GM23248 (cell line): Measurements from ENCODE around the gene PROM2. TPM values are rescaled to one million over a fixed set of nuclear protein-coding genes. Genes with fewer than 3 reads are reported as not detected.

Experiments
- DNase-seq: peaks from one replicate; pipeline ENCODE4 v3.0.0-alpha.2; 2015
- H2AFZ ChIP-seq: fragments of 200-600 bp; sonication (generic); 2 replicates; pipeline ENCODE4 v1.6.1; 2016; ENCODE audit warnings: antibody characterized with exemption
- H3F3A ChIP-seq: fragments of 200-600 bp; sonication (generic); 2 replicates; pipeline ENCODE4 v1.6.1; 2016; ENCODE audit warnings: mild to moderate bottlenecking, antibody characterized with exemption, mixed run types; ENCODE audit not compliant: insufficient read depth
- H3K27ac ChIP-seq: fragments of 200-600 bp; sonication (generic); 2 replicates; pipeline ENCODE4 v1.5.1; 2016; ENCODE audit warnings: mild to moderate bottlenecking
- H3K27me3 ChIP-seq: fragments of 200-600 bp; sonication (generic); replicated peaks from 2 replicates; pipeline ENCODE4 v1.6.1; 2016; ENCODE audit warnings: mild to moderate bottlenecking; ENCODE audit not compliant: insufficient read depth
- H3K36me3 ChIP-seq: fragments of 200-600 bp; sonication (generic); 2 replicates; pipeline ENCODE4 v1.6.1; 2016; ENCODE audit warnings: low read depth, mild to moderate bottlenecking
- H3K4me1 ChIP-seq: fragments of 200-600 bp; sonication (generic); 2 replicates; pipeline ENCODE4 v1.6.1; 2016; ENCODE audit warnings: mild to moderate bottlenecking; ENCODE audit not compliant: insufficient read depth
- H3K4me2 ChIP-seq: fragments of 200-600 bp; sonication (generic); one replicate; pipeline ENCODE4 v1.6.1; 2016; ENCODE audit warnings: mild to moderate bottlenecking; ENCODE audit not compliant: unreplicated experiment
- H3K4me3 ChIP-seq: fragments of 200-600 bp; sonication (generic); 2 replicates; pipeline ENCODE4 v1.5.1; 2016; ENCODE audit warnings: mild to moderate bottlenecking
- H3K79me2 ChIP-seq: fragments of 200-600 bp; sonication (generic); 2 replicates; pipeline ENCODE4 v1.6.1; 2016; ENCODE audit warnings: mild to moderate bottlenecking; ENCODE audit not compliant: insufficient read depth
- H3K9ac ChIP-seq: fragments of 200-600 bp; sonication (generic); 2 replicates; pipeline ENCODE4 v1.6.1; 2016; ENCODE audit warnings: mild to moderate bottlenecking
- H3K9me2 ChIP-seq: fragments of 200-600 bp; sonication (generic); 2 replicates; pipeline ENCODE4 v1.6.1; 2016; ENCODE audit warnings: mixed run types, mild to moderate bottlenecking, moderate library complexity; ENCODE audit not compliant: insufficient read depth
- H3K9me3 ChIP-seq: fragments of 200-600 bp; sonication (generic); one replicate; pipeline ENCODE4 v1.6.1; 2017; ENCODE audit warnings: low read depth
- H4K20me1 ChIP-seq: fragments of 200-600 bp; sonication (generic); 2 replicates; pipeline ENCODE4 v1.6.0; 2016; ENCODE audit not compliant: insufficient read depth
- EZH2 ChIP-seq: fragments of 200-600 bp; sonication (generic); IDR thresholded peaks from 2 replicates; pipeline ENCODE4 v1.6.1; 2018; ENCODE audit warnings: antibody characterized with exemption, mild to moderate bottlenecking; ENCODE audit not compliant: insufficient read depth, poor library complexity, severe bottlenecking
- EZH2phosphoT487 ChIP-seq: fragments of 200-600 bp; sonication (generic); IDR thresholded peaks from 2 replicates; pipeline ENCODE4 v1.6.1; 2018; ENCODE audit warnings: antibody characterized with exemption, moderate library complexity, mild to moderate bottlenecking, low read depth; ENCODE audit not compliant: insufficient read depth
- WGBS, 2 experiments: methylation state at CpG; one replicate each; pipeline ENCODE4 v1.1.6; 2015 to 2017; ENCODE audit warnings: low lambda C conversion rate in 2 of 2, low coverage in 1 of 2; ENCODE audit errors: missing lambda C conversion rate in 2 of 2; 5-methylcytosine and 5-hydroxymethylcytosine counted together
- in situ Hi-C: fragments of 300-500 bp; cut with MboI; formaldehyde crosslinking; loops from 2 replicates; pipeline ENCODE4 v1.15.0; 2020
- polyA plus RNA-seq: library from polyadenylated mRNA; unstranded; fragments of >200 nt; fragmentation: Nextera tagmentation; extraction: Ambion mirVana; gene quantifications from 2 replicates; pipeline ENCODE4 v1.2.1, GENCODE V29; 2016
- total RNA-seq: library from RNA; depleted of rRNA; stranded (reverse); fragments of >200 nt; shearing (Covaris generic); gene quantifications from 2 replicates; pipeline ENCODE4 v1.2.3, GENCODE V29; 2014

Gene PROM2
- total and polyA plus RNA-seq, 2 experiments from 2014 or later, result 0.22 to 0.25 TPM

GRCh38 chr2:95292623-95293260 lies 18.5 kb downstream of the PROM2 start:
- Histone ChIP-seq H3K9me2 (no peaks in the 10 kb centered on the region), H3K4me3 (no peak overlapping the region), H4K20me1 (no peaks in the 10 kb centered on the region), H3F3A (no peaks in the 10 kb centered on the region), H3K27ac (no peak overlapping the region), H3K4me2 (no peak overlapping the region), H3K79me2 (no peaks in the 10 kb centered on the region), H3K9me3 (no peaks in the 10 kb centered on the region), H3K27me3 (peaks cover 15% of the 10 kb centered on the region; the same call in 1 of the 2 replicates), H3K36me3 (no peaks in the 10 kb centered on the region), H2AFZ (no peak overlapping the region), H3K4me1 (no peaks in the 10 kb centered on the region), H3K9ac (no peak overlapping the region)
- WGBS, 2 experiments, result 67 to 74% methylated on average over 9 of the region's 9 CpGs
- peak; percentile 54 for DNase-seq
- no peak for TF ChIP-seq EZH2phosphoT487
- in situ Hi-C loops, result no loop called here

- WGBS, 2 experiments, result 70 to 73% methylated on average over 19 of the region's 19 CpGs
Observed at GRCh38 chr2:95294579-95295250, 20.5 kb downstream of the PROM2 start.

DNA sequence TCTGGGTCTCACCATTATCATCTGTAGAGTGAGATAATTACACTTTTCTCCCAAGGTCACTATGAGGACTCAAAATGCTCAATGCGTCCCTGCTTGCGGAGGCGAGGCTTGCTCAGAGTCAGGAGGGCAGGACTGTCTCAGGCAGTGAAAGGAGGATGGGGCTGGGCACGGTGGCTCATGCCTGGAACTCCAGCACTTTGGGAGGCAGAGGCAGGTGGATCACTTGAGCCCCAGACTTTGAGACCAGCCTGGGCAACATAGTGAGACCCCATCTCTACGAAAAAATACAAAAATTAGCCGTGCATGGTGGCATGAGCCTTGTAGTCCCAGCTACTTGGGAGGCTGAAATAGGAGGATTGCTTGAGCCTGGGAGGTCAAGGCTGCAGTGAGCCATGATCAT lies 21.1 kb downstream of the PROM2 start:
- Histone ChIP-seq H3K36me3 (no peaks in the 10 kb centered on the region), H3K27ac (no peak overlapping the region), H3K4me3 (no peak overlapping the region), H3K9ac (no peak overlapping the region), H3K9me2 (no peaks in the 10 kb centered on the region), H2AFZ (no peak overlapping the region), H4K20me1 (no peaks in the 10 kb centered on the region), H3K4me2 (no peak overlapping the region), H3K79me2 (no peaks in the 10 kb centered on the region), H3K9me3 (no peaks in the 10 kb centered on the region), H3F3A (no peaks in the 10 kb centered on the region), H3K27me3 (peaks cover 15% of the 10 kb centered on the region; the same call in 1 of the 2 replicates), H3K4me1 (no peaks in the 10 kb centered on the region)
- in situ Hi-C loops, result no loop called here
- 76 to 78% methylated on average over 6 of the region's 6 CpGs for WGBS, 2 experiments
- TF ChIP-seq EZH2 (no peak), EZH2phosphoT487 (no peak)
- no peak for DNase-seq

More at GRCh38 chr2:95294579-95295250, 20.5 kb downstream of the PROM2 start:
- TF ChIP-seq EZH2phosphoT487, result no peak
- TF ChIP-seq EZH2, result no peak
- Histone ChIP-seq H3F3A (no peaks in the 10 kb centered on the region), H3K79me2 (no peaks in the 10 kb centered on the region), H4K20me1 (no peaks in the 10 kb centered on the region), H3K9me2 (no peaks in the 10 kb centered on the region), H3K9me3 (no peaks in the 10 kb centered on the region), H3K27me3 (peaks cover 15% of the 10 kb centered on the region; the same call in 1 of the 2 replicates), H3K4me3 (no peak overlapping the region), H3K4me2 (no peak overlapping the region), H3K36me3 (no peaks in the 10 kb centered on the region), H3K27ac (no peak overlapping the region), H3K4me1 (no peaks in the 10 kb centered on the region), H3K9ac (no peak overlapping the region), H2AFZ (no peak overlapping the region)
- DNase-seq, result no peak
- in situ Hi-C loops, result no loop called here

DNA sequence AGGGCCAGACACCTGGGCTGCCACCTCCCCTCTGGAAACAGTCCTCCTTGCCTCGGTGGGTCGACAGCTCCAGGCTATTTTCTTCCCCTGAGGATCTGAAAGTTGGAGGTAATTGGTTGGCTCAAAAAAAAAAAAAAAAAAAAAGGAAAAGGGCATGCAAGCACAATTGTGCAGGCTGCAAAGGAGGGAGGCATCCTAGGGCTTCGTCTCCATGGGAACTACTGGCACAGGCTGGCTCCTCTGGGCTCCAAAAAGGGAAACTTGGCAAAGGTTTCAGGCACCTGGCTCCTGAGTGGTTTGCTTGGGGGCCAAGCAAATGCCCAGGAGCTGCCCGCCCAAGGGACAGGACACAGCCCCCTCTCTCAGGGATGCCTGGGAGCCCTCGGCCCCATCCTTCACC lies 21.8 kb downstream of the PROM2 start:
- DNase-seq, result no peak
- no peak overlapping the region for H2AFZ ChIP-seq
- WGBS, 2 experiments, result 10 to 18% methylated on average over 3 to 5 of the region's 5 CpGs

More for the DNA sequence above, 21.8 kb downstream of the PROM2 start:
- Histone ChIP-seq H4K20me1 (no peaks in the 10 kb centered on the region), H3K4me1 (no peaks in the 10 kb centered on the region), H3K9me3 (no peaks in the 10 kb centered on the region), H3K4me2 (no peak overlapping the region), H3K79me2 (no peaks in the 10 kb centered on the region), H3K9ac (no peak overlapping the region), H3F3A (no peaks in the 10 kb centered on the region), H3K27ac (no peak overlapping the region), H3K36me3 (no peaks in the 10 kb centered on the region), H3K9me2 (no peaks in the 10 kb centered on the region), H3K4me3 (no peak overlapping the region), H3K27me3 (peaks cover 15% of the 10 kb centered on the region; the same call in 1 of the 2 replicates)
- in situ Hi-C loops, result no loop called here
- TF ChIP-seq EZH2 (no peak), EZH2phosphoT487 (no peak)
